GM12878 (cell line): ENCODE measurements around the gene CDH4. TPM values are rescaled to one million over a fixed set of nuclear protein-coding genes. Genes with fewer than 3 reads are reported as not detected.

Experiments
- ATAC-seq: fragments of 200-7000 bp; cut with Tn5 transposase; 3 replicates; pipeline ENCODE4 v1.9.1; 2020; ENCODE audit warnings: mild to moderate bottlenecking, moderate library complexity
- BruUV-seq: library from RNA; stranded (reverse); fragments of 400-500 nt; replicated peaks from 2 replicates; lab custom pipeline; 2021; lab: Mats Ljungman, UMichigan
- CTCF ChIA-PET: fragments of 300-600 bp; sonication (Branson Sonifier 250); formaldehyde crosslinking; extraction: SDS; loops from one replicate; lab custom pipeline; 2021; ENCODE audit warnings: inconsistent platforms; lab: Yijun Ruan, JAX
- POLR2A ChIA-PET: fragments of 350-600 bp; formaldehyde crosslinking; extraction: SDS; loops from one replicate; lab custom pipeline; 2021; ENCODE audit warnings: inconsistent platforms; lab: Charles Lee
- RAD21 ChIA-PET: fragments of 300-600 bp; sonication (Branson Sonifier 250); formaldehyde crosslinking; loops from one replicate; lab custom pipeline; 2023; ENCODE audit warnings: antibody characterized with exemption; ENCODE audit not compliant: unreplicated experiment; lab: Charles Lee
- SMC1A ChIA-PET: fragments of 300-600 bp; sonication (Branson Sonifier 250); formaldehyde crosslinking; loops from one replicate; lab custom pipeline; 2023; ENCODE audit not compliant: unreplicated experiment, uncharacterized antibody; lab: Charles Lee
- DNase-seq: peaks from one replicate; pipeline ENCODE4 v3.0.0-alpha.2; 2011; ENCODE audit warnings: low read depth, low spot score
- FAIRE-seq: peaks from 3 replicates; lab custom pipeline; 2011; peaks lifted over from hg19 to GRCh38; lab: Jason Lieb, UNC
- H2AFZ ChIP-seq: 2 replicates; pipeline ENCODE4 v1.6.0; 2011; ENCODE audit warnings: low read depth, low read length, control low read depth; ENCODE audit not compliant: control insufficient read depth
- H3K27ac ChIP-seq: 2 replicates; pipeline ENCODE4 v1.5.1; 2011; ENCODE audit warnings: control low read depth; ENCODE audit not compliant: control insufficient read depth, insufficient read depth
- H3K27me3 ChIP-seq, 2 experiments: replicated peaks in 1 of 2; 2 replicates each; pipeline versions ENCODE4 v1.6.0 to v1.6.1; 2011; ENCODE audit warnings: low read length in 1 of 2; ENCODE audit not compliant: control insufficient read depth in 2 of 2, insufficient read depth in 2 of 2
- H3K36me3 ChIP-seq, 2 experiments: 2 replicates each; pipeline ENCODE4 v1.5.1; 2011; ENCODE audit warnings: low read length in 1 of 2; ENCODE audit not compliant: control insufficient read depth in 2 of 2, insufficient read depth in 2 of 2
- H3K4me1 ChIP-seq: 2 replicates; pipeline ENCODE4 v1.6.1; 2011; ENCODE audit warnings: mild to moderate bottlenecking, low read length, moderate library complexity, mixed read lengths; ENCODE audit not compliant: control insufficient read depth, insufficient read depth
- H3K4me2 ChIP-seq: 2 replicates; pipeline ENCODE4 v1.6.0; 2011; ENCODE audit warnings: control low read depth; ENCODE audit not compliant: control insufficient read depth, insufficient read depth
- H3K4me3 ChIP-seq: fragments of 200-600 bp; sonication (generic); 2 replicates; pipeline ENCODE4 v1.5.1; 2016
- H3K79me2 ChIP-seq: 2 replicates; pipeline ENCODE4 v1.6.0; 2011; ENCODE audit warnings: low read length; ENCODE audit not compliant: control insufficient read depth, insufficient read depth
- H3K9ac ChIP-seq: 2 replicates; pipeline ENCODE4 v1.8.0; 2011; ENCODE audit warnings: low read length, control low read depth, mixed read lengths; ENCODE audit not compliant: control insufficient read depth, insufficient read depth
- H3K9me3 ChIP-seq: replicated peaks from 3 replicates; pipeline ENCODE4 v1.5.1; 2011; ENCODE audit warnings: mild to moderate bottlenecking, low read length; ENCODE audit not compliant: control insufficient read depth, insufficient read depth
- H4K20me1 ChIP-seq: 2 replicates; pipeline ENCODE4 v1.6.0; 2011; ENCODE audit not compliant: control insufficient read depth, insufficient read depth
- KLF5 ChIP-seq: fragments of 450-650 bp; IDR thresholded peaks from 2 replicates; pipeline ENCODE4 v1.6.1; 2014; ENCODE audit warnings: mild to moderate bottlenecking; ENCODE audit not compliant: partially characterized antibody
- LARP7 ChIP-seq: fragments of 450-650 bp; IDR thresholded peaks from 2 replicates; pipeline ENCODE4 v1.6.1; 2017; ENCODE audit warnings: mild to moderate bottlenecking
- MAX ChIP-seq: IDR thresholded peaks from 2 replicates; pipeline ENCODE4 v1.6.1; 2012; ENCODE audit warnings: low read depth, low read length, improper control_type of control experiment
- NFXL1 ChIP-seq: fragments of 450-650 bp; IDR thresholded peaks from 2 replicates; pipeline ENCODE4 v1.6.1; 2017; ENCODE audit warnings: antibody characterized with exemption, mild to moderate bottlenecking, borderline replicate concordance
- SMARCA5 ChIP-seq: fragments of 450-650 bp; IDR thresholded peaks from 2 replicates; pipeline ENCODE4 v1.6.1; 2017; ENCODE audit warnings: mild to moderate bottlenecking
- STAT3 ChIP-seq: IDR thresholded peaks from 2 replicates; pipeline ENCODE4 v1.6.1; 2011; ENCODE audit warnings: low read depth, low read length, improper control_type of control experiment
- TAF1 ChIP-seq: IDR thresholded peaks from 2 replicates; pipeline ENCODE4 v1.6.1; 2011; ENCODE audit warnings: mild to moderate bottlenecking, low read depth, low read length, borderline replicate concordance
- YY1 ChIP-seq: IDR thresholded peaks from 2 replicates; pipeline ENCODE4 v1.6.1; 2011; ENCODE audit warnings: low read depth, mild to moderate bottlenecking, low read length
- ZBTB4 ChIP-seq: fragments of 450-650 bp; formaldehyde crosslinking; IDR thresholded peaks from 2 replicates; pipeline ENCODE4 v1.4.0; 2022; ENCODE audit warnings: mild to moderate bottlenecking, moderate library complexity
- ZBTB40 ChIP-seq: fragments of 450-650 bp; IDR thresholded peaks from 2 replicates; pipeline ENCODE4 v1.6.1; 2016; ENCODE audit warnings: mild to moderate bottlenecking, moderate library complexity, borderline replicate concordance
- WGBS: methylation state at CpG from one replicate; pipeline ENCODE4 v1.1.6; 2016; ENCODE audit warnings: low lambda C conversion rate; ENCODE audit not compliant: insufficient replicate concordance, insufficient coverage; ENCODE audit errors: missing lambda C conversion rate; 5-methylcytosine and 5-hydroxymethylcytosine counted together
- in situ Hi-C: fragments of 300-500 bp; cut with MboI; formaldehyde crosslinking; loops from 9 replicates; pipeline ENCODE4 v1.14.3; 2018; ENCODE audit warnings: mixed read lengths
- intact Hi-C: fragments of 100-400 bp; cut with micrococcal nuclease; formaldehyde crosslinking; loops from one replicate; pipeline ENCODE4 v1.14.2; 2022; ENCODE audit not compliant: unreplicated experiment
- polyA plus RNA-seq, 11 experiments: library from polyadenylated mRNA; depleted of rRNA in 4 of 11; unstranded in 6 of 11; stranded (reverse) in 5 of 11; fragments of >200 nt; fragmentation: Nextera tagmentation in 4 of 11; fragmentation: Illumina TruSeq in 1 of 11; extraction: Ambion mirVana in 4 of 11; extraction: Trizol in 1 of 11; gene quantifications; 1 replicate in 1 of 11; 2 replicates in 10 of 11; pipeline versions ENCODE4 v1.2.1 to v1.2.3, GENCODE V29; 2011 to 2016; ENCODE audit warnings: inconsistent platforms in 2 of 11, missing spikeins in 2 of 11, low read depth in 1 of 11
- total RNA-seq, 4 experiments: library from RNA; depleted of rRNA in 3 of 4; stranded (reverse); fragments of >200 nt in 3 of 4; fragmentation: Illumina TruSeq in 1 of 4; extraction: Trizol in 1 of 4; gene quantifications; 2 replicates each; pipeline versions ENCODE4 v1.2.1 to v1.2.3, GENCODE V29; 2013 to 2021

CDH4 gene
- total and polyA plus RNA-seq, 10 of the 15 experiments (the other 5 are each of a cell fraction or from before 2014, with no cell fraction given): not detected

- no peak overlapping the region for H3K4me3 ChIP-seq
- no peaks in the 10 kb centered on the region for H3K27me3 ChIP-seq
- H3K4me1 ChIP-seq: no peaks in the 10 kb centered on the region
- no peak for DNase-seq
- intact Hi-C loops: no loop called here
- no peaks in the 10 kb centered on the region for H4K20me1 ChIP-seq
- no peak overlapping the region for H2AFZ ChIP-seq
- RAD21 ChIA-PET: no interaction called here
- no peaks in the 10 kb centered on the region for H3K79me2 ChIP-seq
- in situ Hi-C loops: loop anchor here (25.0 kb wide), 1 partner anchor 342 kb away; no protein-coding TSS in a partner anchor
- SMC1A ChIA-PET: no interaction called here
- no peaks in the 10 kb centered on the region for H3K36me3 ChIP-seq
- H3K9me3 ChIP-seq: no peaks in the 10 kb centered on the region; the same call in 2 of the 3 replicates
- no peak overlapping the region for H3K4me2 ChIP-seq
- no peak for ATAC-seq
- TF ChIP-seq MAX (no peak), YY1 (no peak), SMARCA5 (no peak)
- CTCF ChIA-PET: no interaction called here
- BruUV-seq: no TSS peak
- no peak overlapping the region for H3K27ac ChIP-seq
- FAIRE-seq: no peak
- no peak overlapping the region for H3K9ac ChIP-seq
- WGBS: 71% methylated on average over 8 of the region's 8 CpGs
- POLR2A ChIA-PET: no interaction called here
These were observed 52.7 kb downstream of the CDH4 start for GRCh38 chr20:61304750-61305149.

GRCh38 chr20:61306937-61307475, 54.9 kb downstream of the CDH4 start:
- no peak for DNase-seq
- Histone ChIP-seq H4K20me1 (no peaks in the 10 kb centered on the region), H3K79me2 (no peaks in the 10 kb centered on the region), H3K4me3 (no peak overlapping the region), H3K4me2 (no peak overlapping the region), H3K27ac (no peak overlapping the region), H3K36me3 (no peaks in the 10 kb centered on the region), H3K9ac (no peak overlapping the region), H3K9me3 (no peaks in the 10 kb centered on the region; the same call in 2 of the 3 replicates), H2AFZ (no peak overlapping the region), H3K4me1 (no peaks in the 10 kb centered on the region), H3K27me3 (no peaks in the 10 kb centered on the region)
- POLR2A ChIA-PET: no interaction called here
- FAIRE-seq: no peak
- SMC1A ChIA-PET: no interaction called here
- ATAC-seq: no peak
- CTCF ChIA-PET: no interaction called here
- no TSS peak for BruUV-seq
- in situ Hi-C loops (loop anchor here (25.0 kb wide), 1 partner anchor 345 kb away; no protein-coding TSS in a partner anchor), intact Hi-C loops (no loop called here)
- RAD21 ChIA-PET: no interaction called here
- 57% methylated on average over 10 of the region's 10 CpGs for WGBS
- TF ChIP-seq STAT3 (no peak), KLF5 (no peak), ZBTB40 (no peak), LARP7 (no peak), ZBTB4 (no peak), NFXL1 (no peak), TAF1 (no peak)
